Measurements from ENCODE around the gene FRMPD2.

DNA sequence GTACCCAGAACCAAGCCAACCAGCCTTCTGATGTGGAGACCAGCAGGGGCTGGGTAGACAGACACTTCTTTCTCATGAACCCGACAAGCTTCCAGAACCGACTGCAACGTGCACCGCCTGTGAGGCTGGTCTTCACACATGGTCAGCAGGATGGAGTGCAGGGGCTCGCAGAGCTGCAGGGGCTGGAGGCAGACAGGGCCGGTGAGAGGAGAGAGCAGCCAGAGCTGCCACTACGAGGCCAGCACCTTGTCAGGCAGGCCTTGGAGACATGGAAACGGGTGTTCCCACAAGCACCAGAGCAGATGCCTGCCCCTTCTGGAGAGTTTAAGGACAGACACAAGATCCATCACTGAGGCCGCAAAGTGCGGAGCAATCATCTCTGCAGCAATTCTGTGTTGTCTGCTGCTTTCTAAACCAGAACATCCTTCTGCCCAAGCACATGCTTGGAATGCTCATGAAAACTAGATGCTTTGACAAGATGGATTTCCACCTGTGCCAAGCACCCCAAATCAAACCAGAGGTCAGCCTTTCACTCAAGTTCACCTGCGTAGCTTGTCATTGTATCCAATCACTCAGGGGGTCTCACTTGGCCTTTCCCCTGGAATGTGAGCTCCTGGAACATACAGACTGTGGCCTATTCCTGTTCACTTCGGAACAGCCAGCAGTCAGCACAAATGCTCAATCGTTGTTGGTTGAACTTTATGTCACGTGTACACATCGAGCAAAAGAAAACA lies 32.2 kb downstream of the FRMPD2 start:
- TF ChIP-seq, protein P1, sequence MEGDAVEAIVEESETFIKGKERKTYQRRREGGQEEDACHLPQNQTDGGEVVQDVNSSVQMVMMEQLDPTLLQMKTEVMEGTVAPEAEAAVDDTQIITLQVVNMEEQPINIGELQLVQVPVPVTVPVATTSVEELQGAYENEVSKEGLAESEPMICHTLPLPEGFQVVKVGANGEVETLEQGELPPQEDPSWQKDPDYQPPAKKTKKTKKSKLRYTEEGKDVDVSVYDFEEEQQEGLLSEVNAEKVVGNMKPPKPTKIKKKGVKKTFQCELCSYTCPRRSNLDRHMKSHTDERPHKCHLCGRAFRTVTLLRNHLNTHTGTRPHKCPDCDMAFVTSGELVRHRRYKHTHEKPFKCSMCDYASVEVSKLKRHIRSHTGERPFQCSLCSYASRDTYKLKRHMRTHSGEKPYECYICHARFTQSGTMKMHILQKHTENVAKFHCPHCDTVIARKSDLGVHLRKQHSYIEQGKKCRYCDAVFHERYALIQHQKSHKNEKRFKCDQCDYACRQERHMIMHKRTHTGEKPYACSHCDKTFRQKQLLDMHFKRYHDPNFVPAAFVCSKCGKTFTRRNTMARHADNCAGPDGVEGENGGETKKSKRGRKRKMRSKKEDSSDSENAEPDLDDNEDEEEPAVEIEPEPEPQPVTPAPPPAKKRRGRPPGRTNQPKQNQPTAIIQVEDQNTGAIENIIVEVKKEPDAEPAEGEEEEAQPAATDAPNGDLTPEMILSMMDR (IDR thresholded peaks at IDR 0.05; ENCODE audit: low read length), result no peak
- no peak for TF ChIP-seq EZH2 (IDR thresholded peaks at IDR 0.05; ENCODE audit: borderline replicate concordance, low read length)
